A673 (cell line): Measurements from ENCODE around the gene GNAQ. TPM values are rescaled to one million over a fixed set of nuclear protein-coding genes. Genes with fewer than 3 reads are reported as not detected.

Experiments
- BruUV-seq: library from RNA; stranded (reverse); fragments of 400-500 nt; replicated peaks from 2 replicates; lab custom pipeline; 2021; lab: Mats Ljungman, UMichigan
- CTCF ChIA-PET: fragments of 300-600 bp; sonication (Branson Sonifier 250); formaldehyde crosslinking; loops from one replicate; lab custom pipeline; 2022; ENCODE audit warnings: antibody characterized with exemption; lab: Charles Lee
- POLR2A ChIA-PET: fragments of 300-600 bp; sonication (Branson Sonifier 250); formaldehyde crosslinking; loops from one replicate; lab custom pipeline; 2022; ENCODE audit warnings: antibody characterized with exemption; ENCODE audit not compliant: low non-redundant PET; lab: Charles Lee
- DNase-seq: peaks from one replicate; pipeline ENCODE4 v3.0.0-alpha.2; 2015; ENCODE audit warnings: low spot score
- H3K27ac ChIP-seq: fragments of 200-600 bp; sonication (generic); 2 replicates; pipeline ENCODE4 v1.5.1; 2016; ENCODE audit warnings: mixed run types, low read depth, mild to moderate bottlenecking, mixed read lengths, antibody characterized with exemption, low read length; ENCODE audit not compliant: poor library complexity, severe bottlenecking
- H3K27me3 ChIP-seq: fragments of 200-600 bp; sonication (generic); replicated peaks from 2 replicates; pipeline ENCODE4 v1.6.1; 2017; ENCODE audit warnings: mixed run types, low read depth, mild to moderate bottlenecking, mixed read lengths, antibody characterized with exemption, low read length; ENCODE audit not compliant: insufficient read depth, poor library complexity
- H3K36me3 ChIP-seq: fragments of 200-600 bp; sonication (generic); 2 replicates; pipeline ENCODE4 v1.6.1; 2016; ENCODE audit warnings: mixed run types, mild to moderate bottlenecking, mixed read lengths, antibody characterized with exemption, low read length; ENCODE audit not compliant: insufficient read depth, poor library complexity, severe bottlenecking
- H3K4me1 ChIP-seq: fragments of 200-600 bp; sonication (generic); 2 replicates; pipeline ENCODE4 v1.6.1; 2017; ENCODE audit warnings: mixed run types, mild to moderate bottlenecking, mixed read lengths, antibody characterized with exemption, low read length; ENCODE audit not compliant: insufficient read depth, poor library complexity, severe bottlenecking
- H3K4me3 ChIP-seq: fragments of 200-600 bp; sonication (generic); 2 replicates; pipeline ENCODE4 v1.5.1; 2016; ENCODE audit warnings: low read depth, mixed run types, mild to moderate bottlenecking, mixed read lengths, low read length; ENCODE audit not compliant: poor library complexity, severe bottlenecking
- H3K9me3 ChIP-seq: fragments of 200-600 bp; sonication (generic); 2 replicates; pipeline ENCODE4 v1.6.1; 2016; ENCODE audit warnings: mixed run types, low read depth, mild to moderate bottlenecking, mixed read lengths, antibody characterized with exemption, low read length; ENCODE audit not compliant: poor library complexity, severe bottlenecking
- CTCF ChIP-seq: fragments of 300-800, 200-600 bp; sonication (generic); conservative IDR thresholded peaks from 2 replicates; pipeline ENCODE4 v1.5.1; 2017; ENCODE audit warnings: low read depth, mild to moderate bottlenecking, antibody characterized with exemption, low read length, moderate library complexity, mixed read lengths
- EZH2 ChIP-seq: fragments of 200-600 bp; sonication (generic); IDR thresholded peaks from 2 replicates; pipeline ENCODE4 v1.6.1; 2017; ENCODE audit warnings: borderline replicate concordance, low read depth, mild to moderate bottlenecking, mixed read lengths, antibody characterized with exemption, low read length; ENCODE audit not compliant: poor library complexity, severe bottlenecking
- intact Hi-C: fragments of 100-400 bp; cut with micrococcal nuclease; formaldehyde crosslinking; loops from one replicate; pipeline ENCODE4 v1.10.0; 2022; ENCODE audit not compliant: unreplicated experiment
- total RNA-seq: library from RNA; stranded (reverse); gene quantifications from 2 replicates; pipeline ENCODE4 v1.2.3, GENCODE V29; 2021

The GNAQ gene
- total RNA-seq, 1 experiment from 2014 or later = 69.9 TPM

- CTCF ChIA-PET = no interaction called here
- TF ChIP-seq CTCF (no peak), EZH2 (no peak)
- DNase-seq = no peak
- no peak overlapping the region for H3K27ac ChIP-seq
- H3K36me3 ChIP-seq = no peaks in the 10 kb centered on the region
- no TSS peak for BruUV-seq
- no peaks in the 10 kb centered on the region for H3K27me3 ChIP-seq
- H3K4me3 ChIP-seq = no peak overlapping the region
- H3K9me3 ChIP-seq = no peaks in the 10 kb centered on the region
- POLR2A ChIA-PET = no interaction called here
- no peaks in the 10 kb centered on the region for H3K4me1 ChIP-seq
- intact Hi-C loops = loop anchor here (5.0 kb wide), 1 partner anchor 38 kb away; no protein-coding TSS in a partner anchor
Observed at GRCh38 chr9:78049484-78049883, 17.9 kb upstream of the GNAQ start.

GRCh38 chr9:78047106-78047505, 15.5 kb upstream of the GNAQ start:
- no peaks in the 10 kb centered on the region for H3K27me3 ChIP-seq
- BruUV-seq = no TSS peak
- H3K4me3 ChIP-seq = no peak overlapping the region
- intact Hi-C loops = loop anchor here (5.0 kb wide), 1 partner anchor 40 kb away; no protein-coding TSS in a partner anchor
- H3K4me1 ChIP-seq = no peaks in the 10 kb centered on the region
- no peak overlapping the region for H3K27ac ChIP-seq
- no peaks in the 10 kb centered on the region for H3K9me3 ChIP-seq
- ChIA-PET POLR2A (no interaction called here), CTCF (no interaction called here)
- H3K36me3 ChIP-seq = no peaks in the 10 kb centered on the region
- TF ChIP-seq EZH2 = no peak
- no peak for TF ChIP-seq CTCF
- no peak for DNase-seq

- no peaks in the 10 kb centered on the region for H3K27me3 ChIP-seq
- no TSS peak for BruUV-seq
- ChIA-PET CTCF (no interaction called here), POLR2A (no interaction called here)
- DNase-seq = no peak
- no peak for TF ChIP-seq EZH2
- TF ChIP-seq CTCF = no peak
- H3K9me3 ChIP-seq = no peaks in the 10 kb centered on the region
- no peaks in the 10 kb centered on the region for H3K4me1 ChIP-seq
- no peaks in the 10 kb centered on the region for H3K36me3 ChIP-seq
- H3K4me3 ChIP-seq = no peak overlapping the region
- intact Hi-C loops = loop anchor here (5.0 kb wide), 1 partner anchor 41 kb away; no protein-coding TSS in a partner anchor
- H3K27ac ChIP-seq = no peak overlapping the region
Observed at GRCh38 chr9:78046112-78046511, 14.5 kb upstream of the GNAQ start.
